ENCODE data around the gene PCSK4.

Gene PCSK4

DNA sequence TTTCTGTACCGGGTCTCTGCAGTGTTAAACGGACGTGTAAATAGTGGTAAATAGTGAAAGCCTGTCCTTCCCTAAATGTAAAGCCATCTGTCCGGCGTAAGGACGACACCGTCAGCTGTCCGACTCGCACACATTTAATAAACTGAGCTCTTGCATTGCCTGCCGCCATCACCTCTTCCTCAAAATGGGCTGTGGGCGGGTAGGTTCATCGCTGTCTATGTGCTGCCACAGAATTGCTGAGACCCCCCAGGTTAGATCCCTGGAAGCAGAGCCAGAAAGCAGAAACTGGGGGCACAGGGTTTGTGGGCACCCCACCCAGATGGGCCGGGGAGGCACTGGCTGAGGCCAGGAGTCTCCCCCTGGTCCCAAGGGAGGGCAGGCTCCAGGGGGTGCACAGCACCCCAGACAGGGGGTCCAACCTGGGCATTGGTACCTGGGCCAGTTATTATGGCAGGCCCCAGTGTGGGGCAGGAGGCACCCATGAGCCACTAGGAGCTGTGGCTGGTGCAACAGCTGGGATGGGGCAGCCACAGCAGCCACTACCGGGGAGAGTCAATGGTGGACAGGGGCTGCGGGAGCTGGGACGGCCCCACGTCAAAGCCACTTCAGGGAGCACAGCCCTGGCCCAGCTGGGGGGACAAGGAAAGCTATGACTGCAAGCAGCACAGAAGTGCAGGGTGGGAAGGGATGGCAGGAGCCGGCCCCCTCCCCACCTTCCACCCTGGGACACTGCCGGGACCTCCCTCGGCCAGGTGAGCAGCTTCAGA, 16.9 kb downstream of the PCSK4 start:
- TF ChIP-seq, protein P1, sequence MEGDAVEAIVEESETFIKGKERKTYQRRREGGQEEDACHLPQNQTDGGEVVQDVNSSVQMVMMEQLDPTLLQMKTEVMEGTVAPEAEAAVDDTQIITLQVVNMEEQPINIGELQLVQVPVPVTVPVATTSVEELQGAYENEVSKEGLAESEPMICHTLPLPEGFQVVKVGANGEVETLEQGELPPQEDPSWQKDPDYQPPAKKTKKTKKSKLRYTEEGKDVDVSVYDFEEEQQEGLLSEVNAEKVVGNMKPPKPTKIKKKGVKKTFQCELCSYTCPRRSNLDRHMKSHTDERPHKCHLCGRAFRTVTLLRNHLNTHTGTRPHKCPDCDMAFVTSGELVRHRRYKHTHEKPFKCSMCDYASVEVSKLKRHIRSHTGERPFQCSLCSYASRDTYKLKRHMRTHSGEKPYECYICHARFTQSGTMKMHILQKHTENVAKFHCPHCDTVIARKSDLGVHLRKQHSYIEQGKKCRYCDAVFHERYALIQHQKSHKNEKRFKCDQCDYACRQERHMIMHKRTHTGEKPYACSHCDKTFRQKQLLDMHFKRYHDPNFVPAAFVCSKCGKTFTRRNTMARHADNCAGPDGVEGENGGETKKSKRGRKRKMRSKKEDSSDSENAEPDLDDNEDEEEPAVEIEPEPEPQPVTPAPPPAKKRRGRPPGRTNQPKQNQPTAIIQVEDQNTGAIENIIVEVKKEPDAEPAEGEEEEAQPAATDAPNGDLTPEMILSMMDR (IDR thresholded peaks at IDR 0.05; ENCODE audit: low read depth, low read length) = no peak
- no peak overlapping the region for H3K4me3 ChIP-seq (ENCODE audit: low read depth, low read length)

DNA sequence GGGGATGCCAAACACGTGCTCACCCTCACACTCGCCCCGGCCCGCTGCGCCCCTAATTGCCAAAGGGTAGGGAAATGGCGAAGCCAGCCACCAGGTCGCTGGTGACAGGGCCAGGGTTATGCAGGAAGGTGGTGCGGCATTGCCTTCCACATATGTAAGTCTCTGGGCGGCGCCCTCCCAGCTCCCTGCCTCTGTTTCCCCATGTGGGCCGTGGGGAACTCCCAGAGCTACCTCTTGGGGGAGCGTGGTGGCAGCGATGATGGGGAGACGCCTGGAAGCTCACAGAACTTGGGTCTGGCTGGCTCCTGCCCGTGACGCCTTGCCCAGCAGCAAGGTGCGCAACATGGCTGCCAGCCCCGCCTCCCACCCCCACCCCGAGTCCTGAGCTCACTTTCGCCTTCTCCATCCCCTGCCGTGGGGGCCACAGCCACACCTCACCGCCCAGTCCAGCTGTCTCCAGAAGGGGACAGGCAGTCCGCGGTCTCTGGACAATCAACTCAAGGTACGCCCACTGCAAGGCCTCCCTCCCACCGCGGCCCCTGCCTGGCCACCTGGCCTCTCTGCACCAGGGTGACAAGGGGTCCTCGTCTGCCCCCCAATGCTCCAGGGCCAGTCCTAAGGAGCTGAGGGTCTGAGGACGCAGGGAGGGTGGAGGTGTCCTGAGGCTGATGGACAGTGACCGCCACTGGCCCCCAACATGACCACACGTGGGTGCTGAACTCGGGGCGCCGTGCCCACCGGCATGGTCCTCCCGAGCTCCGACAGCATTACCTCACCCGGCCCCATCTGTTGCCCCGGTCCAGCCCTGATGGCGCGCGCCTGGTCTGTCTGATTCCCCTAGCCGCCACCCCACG, 17.7 kb downstream of the PCSK4 start:
- H3K4me3 ChIP-seq (ENCODE audit: low read depth, low read length) = no peak overlapping the region
- TF ChIP-seq, protein P1 (IDR thresholded peaks at IDR 0.05; ENCODE audit: low read depth, low read length) = no peak

GRCh38 chr19:1471515-1472160, 18.5 kb downstream of the PCSK4 start:
- TF ChIP-seq, protein P1 (IDR thresholded peaks at IDR 0.05; ENCODE audit: low read depth, low read length) = no peak
- H3K4me3 ChIP-seq (ENCODE audit: low read depth, low read length) = no peak overlapping the region

DNA sequence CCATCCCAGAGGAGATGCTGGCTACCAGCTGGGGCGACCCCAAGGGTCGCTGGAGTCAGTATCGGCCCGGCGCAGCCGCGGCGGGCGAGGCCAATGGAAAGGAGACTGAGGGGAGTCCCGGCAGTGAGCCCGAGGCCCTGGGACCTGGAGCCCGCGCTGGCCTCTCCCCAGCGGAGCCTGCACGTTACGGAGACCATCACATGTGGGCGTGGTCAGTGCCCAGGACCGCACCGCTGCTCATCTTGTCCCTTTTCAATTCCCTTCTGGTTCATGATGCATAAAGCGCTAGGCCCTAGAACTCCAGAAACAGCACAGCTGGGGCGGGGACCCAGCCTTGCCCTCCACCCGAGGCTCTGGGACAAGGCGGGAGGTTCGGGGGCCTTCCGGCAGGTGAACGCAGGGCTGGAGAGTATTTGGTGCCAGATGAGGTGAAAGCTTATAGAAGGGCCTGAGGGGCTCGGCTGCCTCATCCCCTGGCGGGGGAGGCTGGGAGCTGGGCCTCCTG, 19.1 kb downstream of the PCSK4 start:
- peak overlapping the region; percentile 30 for H3K4me3 ChIP-seq (ENCODE audit: low read depth, low read length)
- TF ChIP-seq, protein P1 (IDR thresholded peaks at IDR 0.05; ENCODE audit: low read depth, low read length) = no peak

- peak overlapping the region; percentile 30 for H3K4me3 ChIP-seq (ENCODE audit: low read depth, low read length)
- TF ChIP-seq, protein P1 (IDR thresholded peaks at IDR 0.05; ENCODE audit: low read depth, low read length) = no peak
Measured at GRCh38 chr19:1470305-1471009, 19.7 kb downstream of the PCSK4 start.

DNA sequence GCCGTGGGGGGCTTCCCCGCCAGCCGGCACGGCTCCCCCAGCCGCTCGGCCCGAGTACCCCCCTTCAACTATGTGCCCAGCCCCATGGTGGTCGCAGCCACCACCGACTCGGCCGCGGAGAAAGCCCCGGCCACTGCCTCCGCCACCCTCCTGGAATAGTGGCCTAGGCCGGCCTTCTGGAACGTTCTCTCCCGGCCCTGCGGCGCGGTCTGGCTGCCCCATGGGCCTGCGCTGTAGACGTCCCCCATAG, 20.2 kb downstream of the PCSK4 start:
- no peak overlapping the region for H3K4me3 ChIP-seq (ENCODE audit: low read depth, low read length)
- TF ChIP-seq, protein P1 (IDR thresholded peaks at IDR 0.05; ENCODE audit: low read depth, low read length) = no peak

Data from WI38 (cell line).